Cardiac fibroblast (primary cell): ENCODE results near the gene TAOK1.

Experiments used
- DNase-seq, 2 donors: peaks; one replicate each; pipeline versions ENCODE4 v3.0.0 to v3.0.0-alpha.2; 2010; ENCODE audit warnings: low read depth in 2 of 2
- H3K4me3 ChIP-seq, 2 donors: replicated peaks in 1 of 2; 1 replicate in 1 of 2; 2 replicates in 1 of 2; pipeline ENCODE4 v1.5.1; 2011; ENCODE audit warnings: low read depth in 2 of 2, low read length in 2 of 2, mild to moderate bottlenecking in 2 of 2, moderate library complexity in 1 of 2
- TF ChIP-seq, protein P1 (sequence below): IDR thresholded peaks from one replicate; pipeline ENCODE4 v1.5.1; 2011; ENCODE audit warnings: low read depth, mild to moderate bottlenecking, low read length, inconsistent platforms

TAOK1 gene

GRCh38 chr17:29579866-29580771 lies 190.0 kb downstream of the TAOK1 start:
- TF ChIP-seq, protein P1, sequence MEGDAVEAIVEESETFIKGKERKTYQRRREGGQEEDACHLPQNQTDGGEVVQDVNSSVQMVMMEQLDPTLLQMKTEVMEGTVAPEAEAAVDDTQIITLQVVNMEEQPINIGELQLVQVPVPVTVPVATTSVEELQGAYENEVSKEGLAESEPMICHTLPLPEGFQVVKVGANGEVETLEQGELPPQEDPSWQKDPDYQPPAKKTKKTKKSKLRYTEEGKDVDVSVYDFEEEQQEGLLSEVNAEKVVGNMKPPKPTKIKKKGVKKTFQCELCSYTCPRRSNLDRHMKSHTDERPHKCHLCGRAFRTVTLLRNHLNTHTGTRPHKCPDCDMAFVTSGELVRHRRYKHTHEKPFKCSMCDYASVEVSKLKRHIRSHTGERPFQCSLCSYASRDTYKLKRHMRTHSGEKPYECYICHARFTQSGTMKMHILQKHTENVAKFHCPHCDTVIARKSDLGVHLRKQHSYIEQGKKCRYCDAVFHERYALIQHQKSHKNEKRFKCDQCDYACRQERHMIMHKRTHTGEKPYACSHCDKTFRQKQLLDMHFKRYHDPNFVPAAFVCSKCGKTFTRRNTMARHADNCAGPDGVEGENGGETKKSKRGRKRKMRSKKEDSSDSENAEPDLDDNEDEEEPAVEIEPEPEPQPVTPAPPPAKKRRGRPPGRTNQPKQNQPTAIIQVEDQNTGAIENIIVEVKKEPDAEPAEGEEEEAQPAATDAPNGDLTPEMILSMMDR = peak; percentile 91
- H3K4me3 ChIP-seq = no peak overlapping the region
- peak; percentile 82 to 84 for DNase-seq

DNA sequence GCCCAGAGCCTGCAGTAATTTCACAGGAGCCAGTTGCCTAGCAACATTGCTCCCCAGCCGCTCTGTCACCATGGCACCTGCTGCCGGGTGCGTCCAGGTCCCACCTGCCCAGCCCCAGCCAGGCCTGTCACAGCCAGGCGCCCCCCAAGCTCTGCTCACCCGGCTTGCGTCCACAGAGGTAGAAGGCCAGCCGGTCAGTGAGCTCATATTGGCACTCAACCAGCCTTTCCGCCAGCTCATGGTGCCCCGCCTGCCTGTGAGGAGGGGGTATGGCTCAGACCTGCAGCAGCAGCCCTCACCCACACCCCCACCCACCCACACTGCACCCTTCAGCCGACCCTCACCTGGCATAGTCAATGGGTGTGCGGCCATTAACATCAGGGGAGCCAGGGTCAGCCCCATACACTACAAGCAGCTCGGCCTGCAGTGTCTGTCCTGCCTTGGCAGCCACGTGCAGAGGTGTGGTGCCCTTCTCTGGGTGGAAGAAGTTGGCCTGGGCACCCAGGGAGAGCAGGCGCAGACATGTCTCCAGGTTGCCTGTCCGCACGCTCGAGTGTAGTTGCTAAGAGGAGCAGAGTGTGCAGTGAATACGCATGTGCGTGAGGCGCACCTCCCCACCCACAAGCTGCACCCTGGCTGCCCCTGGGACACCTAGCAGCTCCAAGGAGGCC lies 191.6 kb downstream of the TAOK1 start:
- TF ChIP-seq, protein P1 = no peak
- DNase-seq = no peak
- no peak overlapping the region for H3K4me3 ChIP-seq

DNA sequence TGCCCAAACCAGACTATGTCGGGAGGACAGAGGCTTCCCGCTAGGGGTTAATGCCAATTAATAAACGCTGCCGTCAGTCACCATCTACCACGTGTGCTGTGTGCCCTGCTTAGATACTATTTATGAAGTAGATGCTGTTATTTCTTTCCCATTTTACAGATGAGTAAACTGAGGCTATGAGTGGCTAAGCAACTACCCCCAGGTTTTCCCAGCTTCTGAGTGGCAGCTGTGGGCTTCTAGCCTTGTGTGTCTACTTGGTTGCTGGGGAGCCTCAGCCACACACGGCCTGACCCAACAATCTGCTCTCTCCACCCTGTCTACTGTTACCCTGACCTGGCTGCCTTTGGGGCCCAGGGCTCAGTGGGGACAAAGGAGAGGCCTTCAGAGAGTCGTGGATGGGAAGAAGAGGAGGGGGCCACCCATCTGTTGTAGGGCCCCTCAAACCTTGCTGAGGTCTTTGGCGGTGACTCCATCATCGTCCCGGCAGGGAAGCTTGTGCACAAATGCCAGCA lies 192.1 kb downstream of the TAOK1 start:
- TF ChIP-seq, protein P1 = no peak
- DNase-seq = no peak
- no peak overlapping the region for H3K4me3 ChIP-seq

DNA sequence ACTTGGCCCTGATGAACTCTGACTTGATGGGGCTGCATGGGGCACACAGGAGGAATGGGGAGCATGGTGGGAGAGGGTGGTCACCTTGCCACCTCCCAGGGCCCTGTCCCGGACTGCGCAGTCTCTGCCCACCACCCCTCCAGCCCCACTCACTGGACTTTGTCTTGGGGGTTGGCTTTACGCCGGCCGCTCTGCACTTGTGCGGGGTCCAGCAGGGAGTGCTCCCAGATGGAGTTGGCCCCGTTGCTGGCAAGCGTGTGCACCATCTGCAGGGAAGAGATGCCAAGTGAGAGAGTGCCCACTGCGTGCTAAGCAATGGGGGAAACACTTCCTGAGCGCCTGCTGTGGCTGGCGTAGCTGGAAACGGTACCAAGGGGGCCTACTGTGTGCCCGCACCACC lies 192.6 kb downstream of the TAOK1 start:
- DNase-seq = no peak

DNA sequence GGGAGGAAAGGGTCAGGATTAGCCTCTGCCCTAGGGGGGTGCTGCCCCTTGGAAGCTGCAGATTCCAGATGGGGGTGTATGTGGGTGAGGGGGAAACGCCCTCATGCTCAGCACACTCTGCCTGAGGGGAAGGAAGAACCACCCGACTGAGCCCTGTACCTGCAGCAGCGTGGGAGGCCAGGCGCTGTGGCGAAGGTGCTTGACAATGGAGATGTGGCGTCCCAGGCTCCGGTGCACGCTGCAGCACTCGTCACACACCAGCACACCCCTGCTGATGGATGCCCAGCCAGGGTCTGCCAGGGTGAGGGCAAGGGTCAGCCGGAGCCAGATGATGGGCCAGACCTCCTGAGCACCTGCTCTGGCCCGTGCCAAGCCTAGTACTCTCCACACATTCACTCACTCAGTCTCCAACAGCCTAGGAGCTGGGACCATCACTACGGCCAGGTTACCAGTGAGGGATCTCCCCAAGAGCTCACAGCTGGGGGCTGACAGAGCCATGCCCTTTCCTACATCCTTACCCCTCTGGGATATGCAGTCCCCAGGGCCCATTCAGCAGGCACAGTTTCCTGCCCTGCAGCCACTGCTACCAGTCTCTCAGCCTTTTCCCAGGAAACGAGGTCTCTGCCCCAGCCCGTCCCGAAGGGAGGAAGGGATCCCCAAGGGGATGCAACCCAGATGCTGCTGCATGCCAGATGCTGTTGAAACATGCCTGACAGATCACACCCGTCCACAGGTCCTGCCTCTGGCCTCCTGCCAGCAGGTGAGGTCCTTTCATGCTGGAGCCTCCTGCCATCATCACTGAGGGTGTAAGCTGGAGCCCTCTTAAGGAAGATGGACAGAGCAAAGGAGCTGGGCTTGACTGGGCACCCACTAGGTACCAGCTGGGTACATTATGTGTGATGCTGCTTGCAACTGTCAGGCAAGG lies 193.4 kb downstream of the TAOK1 start:
- TF ChIP-seq, protein P1 = no peak
- no peak for DNase-seq
- H3K4me3 ChIP-seq = no peak overlapping the region

More for the DNA sequence above, 192.6 kb downstream of the TAOK1 start:
- TF ChIP-seq, protein P1 = no peak
- no peak overlapping the region for H3K4me3 ChIP-seq

GRCh38 chr17:29584452-29585079 lies 194.4 kb downstream of the TAOK1 start:
- no peak for DNase-seq
- TF ChIP-seq, protein P1 = no peak
- H3K4me3 ChIP-seq = no peak overlapping the region
